CD4-positive, alpha-beta T cell (primary cell): ENCODE results near the gene LRRC4B. TPM values are rescaled to one million over a fixed set of nuclear protein-coding genes. Genes with fewer than 3 reads are reported as not detected.
"Not testable (repeated sequence)": the region's sequence is repeated elsewhere in the genome, so short reads cannot be mapped to it uniquely, and the experiment has no call there.

Source experiments
- ATAC-seq: fragments of 200-7000 bp; cut with Tn5 transposase; one replicate; pipeline ENCODE4 v1.10.0; 2022; ENCODE audit warnings: mild to moderate bottlenecking; ENCODE audit not compliant: poor library complexity
- CTCF ChIA-PET: fragments of 350-600 bp; sonication (Branson Sonifier 250); formaldehyde crosslinking; loops from one replicate; lab custom pipeline; 2021; ENCODE audit warnings: antibody characterized with exemption, inconsistent platforms; lab: Charles Lee
- POLR2A ChIA-PET: fragments of 350-600 bp; sonication (Branson Sonifier 250); formaldehyde crosslinking; loops from one replicate; lab custom pipeline; 2021; ENCODE audit warnings: antibody characterized with exemption, inconsistent platforms; lab: Charles Lee
- DNase-seq, 14 experiments: peaks; one replicate each; pipeline ENCODE4 v3.0.0-alpha.2; 2013 to 2020; ENCODE audit warnings: mixed read lengths in 2 of 14
- H3K27ac ChIP-seq, 2 donors: one replicate each; pipeline versions ENCODE4 v1.5.1 to v1.7.0; 2013; ENCODE audit warnings: low read length in 2 of 2, low read depth in 1 of 2, mild to moderate bottlenecking in 1 of 2
- H3K27me3 ChIP-seq, 2 experiments: 1 replicate in 1 of 2; 2 replicates in 1 of 2; pipeline versions ENCODE4 v1.6.1 to v1.7.0; 2013; ENCODE audit warnings: low read length in 2 of 2, control low read depth in 1 of 2, mild to moderate bottlenecking in 1 of 2, moderate library complexity in 1 of 2; ENCODE audit not compliant: insufficient read depth in 2 of 2, control insufficient read depth in 1 of 2
- H3K36me3 ChIP-seq: one replicate; pipeline ENCODE4 v1.6.1; 2013; ENCODE audit warnings: low read length, control low read depth; ENCODE audit not compliant: insufficient read depth
- H3K4me1 ChIP-seq: one replicate; pipeline ENCODE4 v1.6.1; 2013; ENCODE audit warnings: low read length, control low read depth; ENCODE audit not compliant: insufficient read depth
- H3K4me3 ChIP-seq: one replicate; pipeline ENCODE4 v1.5.1; 2013; ENCODE audit warnings: mild to moderate bottlenecking, low read length, moderate library complexity
- H3K9me3 ChIP-seq, 2 experiments: 1 replicate in 1 of 2; 2 replicates in 1 of 2; pipeline versions ENCODE4 v1.6.1 to v1.7.0; 2013; ENCODE audit warnings: low read length in 2 of 2, mild to moderate bottlenecking in 2 of 2, control low read depth in 1 of 2, moderate library complexity in 1 of 2; ENCODE audit not compliant: control insufficient read depth in 1 of 2, insufficient read depth in 1 of 2
- H3K27ac Mint-ChIP-seq: one replicate; pipeline ENCODE4 v1.8.0; 2020; ENCODE audit warnings: mixed read lengths
- H3K27me3 Mint-ChIP-seq: one replicate; pipeline ENCODE4 v1.8.0; 2021; ENCODE audit warnings: mixed read lengths
- H3K36me3 Mint-ChIP-seq: one replicate; pipeline ENCODE4 v1.8.0; 2021; ENCODE audit warnings: low read depth, mixed read lengths
- H3K4me1 Mint-ChIP-seq: one replicate; pipeline ENCODE4 v1.8.0; 2021; ENCODE audit warnings: low read depth, mixed read lengths
- H3K4me3 Mint-ChIP-seq: one replicate; pipeline ENCODE4 v1.8.0; 2020; ENCODE audit warnings: mild to moderate bottlenecking, mixed read lengths
- H3K9me3 Mint-ChIP-seq: one replicate; pipeline ENCODE4 v1.8.0; 2020; ENCODE audit warnings: mixed read lengths
- intact Hi-C, 2 experiments: fragments of 100-400 bp; cut with DNase I in 1 of 2; cut with micrococcal nuclease in 1 of 2; formaldehyde crosslinking; loops; one replicate each; pipeline versions ENCODE4 v1.15.1 to v1.9.0; 2023 to 2025; cut with DNase I, micrococcal nuclease
- total RNA-seq, 174 experiments: library from RNA in 2 of 174; stranded (reverse) in 2 of 174; gene quantifications; one replicate each; pipeline ENCODE4 v1.2.3 and lab custom pipeline; 2021 to 2026
- TF ChIP-seq, protein P1 (sequence below): fragments of 200-600 bp; IDR thresholded peaks from one replicate; pipeline ENCODE4 v1.8.0; 2022; ENCODE audit warnings: antibody characterized with exemption, mild to moderate bottlenecking

Gene LRRC4B
- total RNA-seq, 2 experiments from 2014 or later = not detected

DNA sequence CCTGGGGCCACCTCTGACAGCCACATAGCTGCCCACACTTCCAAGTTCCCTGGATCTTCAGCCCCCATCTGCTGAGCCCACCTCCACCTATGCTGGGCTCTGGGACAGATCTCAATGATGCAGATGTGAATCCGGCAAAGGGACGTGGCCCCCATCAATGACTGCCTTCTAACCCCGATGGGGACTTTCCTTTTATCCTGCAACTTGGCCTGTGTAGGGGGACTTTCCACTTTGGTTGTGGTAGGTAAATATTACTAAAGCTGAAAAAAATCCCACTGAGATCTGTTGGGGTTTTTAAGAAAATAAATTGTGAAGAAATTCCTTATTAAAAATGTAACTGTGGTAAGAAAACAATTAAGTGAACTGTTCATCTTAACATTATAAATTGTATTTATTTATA, 33.8 kb downstream of the LRRC4B start:
- H3K36me3 Mint-ChIP-seq = no peaks in the 10 kb centered on the region
- DNase-seq (no peak), ATAC-seq (no peak)
- TF ChIP-seq, protein P1, sequence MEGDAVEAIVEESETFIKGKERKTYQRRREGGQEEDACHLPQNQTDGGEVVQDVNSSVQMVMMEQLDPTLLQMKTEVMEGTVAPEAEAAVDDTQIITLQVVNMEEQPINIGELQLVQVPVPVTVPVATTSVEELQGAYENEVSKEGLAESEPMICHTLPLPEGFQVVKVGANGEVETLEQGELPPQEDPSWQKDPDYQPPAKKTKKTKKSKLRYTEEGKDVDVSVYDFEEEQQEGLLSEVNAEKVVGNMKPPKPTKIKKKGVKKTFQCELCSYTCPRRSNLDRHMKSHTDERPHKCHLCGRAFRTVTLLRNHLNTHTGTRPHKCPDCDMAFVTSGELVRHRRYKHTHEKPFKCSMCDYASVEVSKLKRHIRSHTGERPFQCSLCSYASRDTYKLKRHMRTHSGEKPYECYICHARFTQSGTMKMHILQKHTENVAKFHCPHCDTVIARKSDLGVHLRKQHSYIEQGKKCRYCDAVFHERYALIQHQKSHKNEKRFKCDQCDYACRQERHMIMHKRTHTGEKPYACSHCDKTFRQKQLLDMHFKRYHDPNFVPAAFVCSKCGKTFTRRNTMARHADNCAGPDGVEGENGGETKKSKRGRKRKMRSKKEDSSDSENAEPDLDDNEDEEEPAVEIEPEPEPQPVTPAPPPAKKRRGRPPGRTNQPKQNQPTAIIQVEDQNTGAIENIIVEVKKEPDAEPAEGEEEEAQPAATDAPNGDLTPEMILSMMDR = no peak
- no peak overlapping the region for H3K27ac Mint-ChIP-seq
- Histone ChIP-seq H3K4me1 (no peaks in the 10 kb centered on the region), H3K27ac (no peak overlapping the region), H3K4me3 (no peak overlapping the region), H3K36me3 (no peaks in the 10 kb centered on the region), H3K9me3 (peaks cover 7 to 35% of the 10 kb centered on the region in 2 experiments), H3K27me3 (peaks cover 3 to 17% of the 10 kb centered on the region in 2 experiments)
- H3K4me1 Mint-ChIP-seq = no peaks in the 10 kb centered on the region
- POLR2A ChIA-PET = no interaction called here
- intact Hi-C loops = loop anchor here in 1 of 2 experiments (10.0 kb wide), 1 partner anchor 390 kb away; no protein-coding TSS in a partner anchor
- no peak overlapping the region for H3K4me3 Mint-ChIP-seq
- peaks cover 30% of the 10 kb centered on the region for H3K27me3 Mint-ChIP-seq
- peaks cover 3% of the 10 kb centered on the region for H3K9me3 Mint-ChIP-seq
- CTCF ChIA-PET = no interaction called here

DNA sequence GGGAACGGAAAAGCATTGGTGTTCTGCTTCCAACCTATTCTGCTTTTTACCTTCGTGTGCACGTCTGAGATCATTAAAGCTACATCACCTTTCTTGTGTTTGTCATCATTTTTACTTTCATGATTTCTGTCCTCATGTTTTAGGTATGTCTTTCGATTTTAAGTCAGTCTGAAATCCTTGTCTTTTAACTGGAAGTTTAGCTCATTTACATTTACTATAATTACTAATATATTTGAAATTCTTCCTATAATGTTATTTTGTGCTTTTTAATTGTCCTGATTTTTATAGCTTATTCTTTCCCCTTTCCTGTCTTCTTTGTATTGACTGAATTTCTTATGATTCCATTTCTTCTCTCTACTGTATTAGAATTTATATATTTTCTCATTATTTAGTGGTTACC, 35.3 kb downstream of the LRRC4B start:
- Histone ChIP-seq H3K9me3 (peaks cover 7 to 34% of the 10 kb centered on the region in 2 experiments), H3K4me3 (no peak overlapping the region), H3K27ac (no peak overlapping the region), H3K27me3 (peaks cover 1 to 17% of the 10 kb centered on the region in 2 experiments), H3K4me1 (no peaks in the 10 kb centered on the region), H3K36me3 (no peaks in the 10 kb centered on the region)
- Mint-ChIP-seq H3K27me3 (peaks cover 30% of the 10 kb centered on the region), H3K27ac (no peak overlapping the region), H3K4me1 (no peaks in the 10 kb centered on the region), H3K9me3 (peaks cover 3% of the 10 kb centered on the region), H3K4me3 (no peak overlapping the region), H3K36me3 (no peaks in the 10 kb centered on the region)
- DNase-seq (no peak), ATAC-seq (no peak)
- TF ChIP-seq, protein P1 = no peak
- ChIA-PET POLR2A (no interaction called here), CTCF (no interaction called here)
- intact Hi-C loops = loop anchor here in 1 of 2 experiments (10.0 kb wide), 1 partner anchor 392 kb away; no protein-coding TSS in a partner anchor

DNA sequence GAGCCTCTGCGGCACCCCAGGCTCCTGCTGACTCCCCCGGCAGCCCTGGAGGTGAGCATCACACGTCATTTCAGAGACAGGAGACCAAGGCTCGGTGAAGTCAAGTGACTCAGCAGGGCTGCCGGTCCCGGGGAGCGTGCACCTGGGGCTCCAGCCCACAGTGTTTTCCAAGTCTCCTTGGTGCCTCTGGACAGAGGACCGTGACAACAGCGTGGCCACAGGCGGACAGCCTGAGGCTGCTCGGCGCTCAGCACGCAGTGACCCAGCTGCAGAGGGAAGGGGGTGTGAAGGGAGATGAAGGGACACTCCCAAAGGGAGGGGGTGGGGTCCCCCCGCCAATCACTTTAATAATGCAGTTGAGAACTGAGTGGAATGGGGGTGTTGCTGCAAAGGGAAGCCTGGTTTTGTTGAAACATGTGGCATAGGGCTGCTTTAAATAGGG, 37.0 kb downstream of the LRRC4B start:
- Mint-ChIP-seq H3K9me3 (peaks cover 3% of the 10 kb centered on the region), H3K27ac (no peak overlapping the region), H3K27me3 (peaks cover 26% of the 10 kb centered on the region), H3K4me1 (no peaks in the 10 kb centered on the region), H3K36me3 (no peaks in the 10 kb centered on the region), H3K4me3 (no peak overlapping the region)
- ATAC-seq (no peak), DNase-seq (no peak)
- TF ChIP-seq, protein P1 = no peak
- H3K9me3 ChIP-seq = peaks cover 7 to 32% of the 10 kb centered on the region in 2 experiments
- intact Hi-C loops = loop anchor here in 1 of 2 experiments (10.0 kb wide), 1 partner anchor 394 kb away; no protein-coding TSS in a partner anchor
- H3K36me3 ChIP-seq = no peaks in the 10 kb centered on the region
- H3K4me1 ChIP-seq = no peaks in the 10 kb centered on the region
- no peak overlapping the region for H3K4me3 ChIP-seq
- ChIA-PET CTCF (no interaction called here), POLR2A (no interaction called here)
- peaks cover 0 to 13% of the 10 kb centered on the region in 2 experiments for H3K27me3 ChIP-seq
- H3K27ac ChIP-seq = no peak overlapping the region

DNA sequence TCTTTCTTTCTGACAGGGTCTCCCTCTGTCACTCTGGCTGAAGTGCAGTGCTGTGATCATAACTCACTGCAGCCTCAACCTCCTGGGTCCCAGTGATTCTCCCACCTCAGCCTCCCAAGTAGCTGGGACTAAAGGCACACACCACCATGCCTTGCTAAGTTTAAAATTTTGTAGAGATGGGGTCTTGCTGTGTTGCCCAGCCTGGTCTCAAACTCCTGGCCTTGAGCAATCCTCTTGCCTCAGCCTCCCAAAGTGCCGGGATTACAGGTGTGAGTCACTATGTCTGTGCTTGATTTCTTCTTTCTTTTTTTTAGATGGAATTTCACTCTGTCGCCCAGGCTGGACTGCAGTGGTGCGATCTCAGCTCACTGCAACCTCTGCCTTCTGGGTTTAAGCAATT, 40.2 kb downstream of the LRRC4B start:
- intact Hi-C loops, ATAC-seq, H3K36me3 Mint-ChIP-seq, DNase-seq, H3K36me3 ChIP-seq, H3K27ac Mint-ChIP-seq, CTCF ChIA-PET, H3K4me1 Mint-ChIP-seq, POLR2A ChIA-PET, H3K4me1 ChIP-seq, H3K4me3 Mint-ChIP-seq, H3K27ac ChIP-seq, H3K9me3 Mint-ChIP-seq, H3K4me3 ChIP-seq: not testable (repeated sequence)
- H3K9me3 ChIP-seq = peaks cover 7 to 25% of the 10 kb centered on the region in 2 experiments
- H3K27me3 Mint-ChIP-seq = peaks cover 17% of the 10 kb centered on the region
- peaks cover 0 to 13% of the 10 kb centered on the region in 2 experiments for H3K27me3 ChIP-seq
